ENCODE results near the gene TSPO2. TPM values are rescaled to one million over a fixed set of nuclear protein-coding genes. Genes with fewer than 3 reads are reported as not detected.

Gene TSPO2
- total and polyA plus RNA-seq, 9 of the 15 experiments (the other 6 are each of a cell fraction or from before 2014, with no cell fraction given) = not detected

DNA sequence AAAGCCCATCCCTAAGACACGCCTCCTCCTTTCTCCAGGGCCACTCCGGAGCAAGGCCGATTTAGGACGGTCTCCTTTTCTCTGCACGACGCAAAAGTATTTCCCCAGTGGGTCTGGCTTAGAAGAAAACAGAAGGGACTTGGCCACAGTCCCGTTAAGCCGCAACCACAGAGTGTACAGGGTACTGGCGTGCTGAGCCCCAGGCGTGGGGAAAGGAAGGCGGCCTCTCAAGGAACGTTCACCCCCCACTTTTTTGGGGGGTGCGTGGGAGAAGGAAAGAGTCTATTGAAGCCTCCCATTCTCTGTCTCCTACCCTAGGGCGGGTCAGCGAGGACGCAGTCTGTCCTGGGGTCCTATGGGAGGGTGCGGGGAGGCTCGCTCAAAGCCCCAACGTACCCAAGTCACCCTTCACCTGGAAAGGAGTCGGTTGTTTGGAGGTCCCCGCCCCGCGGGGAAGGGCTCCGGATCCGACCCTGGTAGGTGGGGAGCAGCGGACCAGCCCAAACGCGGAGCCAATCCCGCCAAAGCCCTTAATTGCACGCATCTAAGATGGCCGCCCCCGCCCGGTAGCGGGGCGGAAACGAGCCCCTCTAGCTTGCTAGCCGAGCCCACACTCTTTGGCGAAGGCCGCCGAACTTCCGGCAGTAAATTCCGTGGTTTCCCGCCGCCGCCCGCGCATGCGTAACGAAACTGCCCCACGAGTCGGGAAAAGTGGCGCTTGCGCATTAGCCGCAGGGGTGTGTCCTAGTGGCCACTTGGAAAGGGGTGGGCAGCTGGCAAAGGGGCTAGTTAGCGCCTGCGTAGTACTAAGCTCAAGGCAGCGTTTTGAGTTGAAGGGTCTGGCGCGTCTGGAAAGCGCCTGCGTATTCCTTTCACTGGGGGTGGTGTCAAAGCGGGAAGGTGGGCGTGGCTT lies 29.9 kb downstream of the TSPO2 start, which contains the start of gene OARD1 (continued):
- TF ChIP-seq, protein P1, sequence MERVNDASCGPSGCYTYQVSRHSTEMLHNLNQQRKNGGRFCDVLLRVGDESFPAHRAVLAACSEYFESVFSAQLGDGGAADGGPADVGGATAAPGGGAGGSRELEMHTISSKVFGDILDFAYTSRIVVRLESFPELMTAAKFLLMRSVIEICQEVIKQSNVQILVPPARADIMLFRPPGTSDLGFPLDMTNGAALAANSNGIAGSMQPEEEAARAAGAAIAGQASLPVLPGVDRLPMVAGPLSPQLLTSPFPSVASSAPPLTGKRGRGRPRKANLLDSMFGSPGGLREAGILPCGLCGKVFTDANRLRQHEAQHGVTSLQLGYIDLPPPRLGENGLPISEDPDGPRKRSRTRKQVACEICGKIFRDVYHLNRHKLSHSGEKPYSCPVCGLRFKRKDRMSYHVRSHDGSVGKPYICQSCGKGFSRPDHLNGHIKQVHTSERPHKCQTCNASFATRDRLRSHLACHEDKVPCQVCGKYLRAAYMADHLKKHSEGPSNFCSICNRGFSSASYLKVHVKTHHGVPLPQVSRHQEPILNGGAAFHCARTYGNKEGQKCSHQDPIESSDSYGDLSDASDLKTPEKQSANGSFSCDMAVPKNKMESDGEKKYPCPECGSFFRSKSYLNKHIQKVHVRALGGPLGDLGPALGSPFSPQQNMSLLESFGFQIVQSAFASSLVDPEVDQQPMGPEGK (CRISPR knock-in tag; IDR thresholded peaks at IDR 0.05; ENCODE audit: borderline replicate concordance) = no peak; the same call in 1 of the 2 replicates
- TF ChIP-seq, protein P2, sequence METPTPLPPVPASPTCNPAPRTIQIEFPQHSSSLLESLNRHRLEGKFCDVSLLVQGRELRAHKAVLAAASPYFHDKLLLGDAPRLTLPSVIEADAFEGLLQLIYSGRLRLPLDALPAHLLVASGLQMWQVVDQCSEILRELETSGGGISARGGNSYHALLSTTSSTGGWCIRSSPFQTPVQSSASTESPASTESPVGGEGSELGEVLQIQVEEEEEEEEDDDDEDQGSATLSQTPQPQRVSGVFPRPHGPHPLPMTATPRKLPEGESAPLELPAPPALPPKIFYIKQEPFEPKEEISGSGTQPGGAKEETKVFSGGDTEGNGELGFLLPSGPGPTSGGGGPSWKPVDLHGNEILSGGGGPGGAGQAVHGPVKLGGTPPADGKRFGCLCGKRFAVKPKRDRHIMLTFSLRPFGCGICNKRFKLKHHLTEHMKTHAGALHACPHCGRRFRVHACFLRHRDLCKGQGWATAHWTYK (CRISPR knock-in tag; IDR thresholded peaks at IDR 0.05) = peak; percentile 93
- no peak for TF ChIP-seq ZNF133 (CRISPR knock-in tag; IDR thresholded peaks at IDR 0.05)
- TF ChIP-seq POLR2AphosphoS2 (IDR thresholded peaks at IDR 0.05; ENCODE audit: low read length) = no peak; the same call in 1 of the 2 replicates
- no peak for TF ChIP-seq FOXK1 (CRISPR knock-in tag; IDR thresholded peaks at IDR 0.05; ENCODE audit: borderline replicate concordance)
- TF ChIP-seq, protein P3, sequence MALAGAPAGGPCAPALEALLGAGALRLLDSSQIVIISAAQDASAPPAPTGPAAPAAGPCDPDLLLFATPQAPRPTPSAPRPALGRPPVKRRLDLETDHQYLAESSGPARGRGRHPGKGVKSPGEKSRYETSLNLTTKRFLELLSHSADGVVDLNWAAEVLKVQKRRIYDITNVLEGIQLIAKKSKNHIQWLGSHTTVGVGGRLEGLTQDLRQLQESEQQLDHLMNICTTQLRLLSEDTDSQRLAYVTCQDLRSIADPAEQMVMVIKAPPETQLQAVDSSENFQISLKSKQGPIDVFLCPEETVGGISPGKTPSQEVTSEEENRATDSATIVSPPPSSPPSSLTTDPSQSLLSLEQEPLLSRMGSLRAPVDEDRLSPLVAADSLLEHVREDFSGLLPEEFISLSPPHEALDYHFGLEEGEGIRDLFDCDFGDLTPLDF (CRISPR knock-in tag; IDR thresholded peaks at IDR 0.05) = peak; percentile 46; the same call in 1 of the 2 replicates
- TF ChIP-seq ZNF212 (CRISPR knock-in tag; IDR thresholded peaks at IDR 0.05) = no peak
- 0 out of 2 replicates have a peak, but pooled peaks have one; percentile 44 for TF ChIP-seq CTBP1 (IDR thresholded peaks at IDR 0.05; ENCODE audit: borderline replicate concordance)
- no peak for TF ChIP-seq ZNF408 (CRISPR knock-in tag; IDR thresholded peaks at IDR 0.05; ENCODE audit: low read depth)
- TF ChIP-seq, protein P4, sequence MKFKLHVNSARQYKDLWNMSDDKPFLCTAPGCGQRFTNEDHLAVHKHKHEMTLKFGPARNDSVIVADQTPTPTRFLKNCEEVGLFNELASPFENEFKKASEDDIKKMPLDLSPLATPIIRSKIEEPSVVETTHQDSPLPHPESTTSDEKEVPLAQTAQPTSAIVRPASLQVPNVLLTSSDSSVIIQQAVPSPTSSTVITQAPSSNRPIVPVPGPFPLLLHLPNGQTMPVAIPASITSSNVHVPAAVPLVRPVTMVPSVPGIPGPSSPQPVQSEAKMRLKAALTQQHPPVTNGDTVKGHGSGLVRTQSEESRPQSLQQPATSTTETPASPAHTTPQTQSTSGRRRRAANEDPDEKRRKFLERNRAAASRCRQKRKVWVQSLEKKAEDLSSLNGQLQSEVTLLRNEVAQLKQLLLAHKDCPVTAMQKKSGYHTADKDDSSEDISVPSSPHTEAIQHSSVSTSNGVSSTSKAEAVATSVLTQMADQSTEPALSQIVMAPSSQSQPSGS (CRISPR knock-in tag; IDR thresholded peaks at IDR 0.05) = no peak
- TF ChIP-seq POLR3A (IDR thresholded peaks at IDR 0.05; ENCODE audit: borderline replicate concordance, extremely low read depth, insufficient read depth, insufficient read length) = no peak
- TF ChIP-seq RBM25 (IDR thresholded peaks at IDR 0.05; ENCODE audit: low read depth, low read length, severe bottlenecking) = no peak
- no peak for TF ChIP-seq RBBP5 (IDR thresholded peaks at IDR 0.05; ENCODE audit: borderline replicate concordance, insufficient read depth, low read length, poor library complexity, severe bottlenecking)
- 0 out of 2 replicates have a peak, but pooled peaks have one; percentile 7 for TF ChIP-seq ZNF165 (CRISPR knock-in tag; IDR thresholded peaks at IDR 0.05; ENCODE audit: borderline replicate concordance)
- TF ChIP-seq ARHGAP35 (IDR thresholded peaks at IDR 0.05; ENCODE audit: partially characterized antibody) = no peak
- TF ChIP-seq PHF8 (IDR thresholded peaks at IDR 0.05; ENCODE audit: borderline replicate concordance, low read length) = peak; percentile 96
- TF ChIP-seq SIX5 (IDR thresholded peaks at IDR 0.05; ENCODE audit: borderline replicate concordance in 1 of 2, insufficient read depth in 1 of 2, low read depth in 1 of 2, low read length in 2 of 2) = 0 out of 4 replicates have a peak, but pooled peaks have one; percentile 32 to 41
- TF ChIP-seq ZNF696 (CRISPR knock-in tag; conservative IDR thresholded peaks at IDR 0.05) = no peak
- TF ChIP-seq ZNF77 (CRISPR knock-in tag; IDR thresholded peaks at IDR 0.05) = no peak
- no peak for TF ChIP-seq BDP1 (IDR thresholded peaks at IDR 0.05; ENCODE audit: insufficient read depth, insufficient read length)
- peak; percentile 16; the same call in 1 of the 2 replicates for TF ChIP-seq DMBX1 (CRISPR knock-in tag; IDR thresholded peaks at IDR 0.05; ENCODE audit: borderline replicate concordance)

Measured in K562 (cell line).